Right kidney (tissue), 1 donor: ENCODE results near the gene PARD3B.

Experiments
- DNase-seq: peaks from one replicate; pipeline ENCODE4 v3.0.0-alpha.2; 2016

Gene PARD3B

GRCh38 chr2:205409411-205409810, 864.1 kb downstream of the PARD3B start:
- no peak for DNase-seq

GRCh38 chr2:205411558-205411957, 866.3 kb downstream of the PARD3B start:
- no peak for DNase-seq

- no peak for DNase-seq
Observed at GRCh38 chr2:205424326-205424725, 879.1 kb downstream of the PARD3B start.

GRCh38 chr2:205425102-205425501, 879.8 kb downstream of the PARD3B start:
- no peak for DNase-seq

- DNase-seq: no peak
Observed at GRCh38 chr2:205427112-205427511, 881.8 kb downstream of the PARD3B start.

- no peak for DNase-seq
Observed at GRCh38 chr2:205428811-205429210, 883.5 kb downstream of the PARD3B start.

GRCh38 chr2:205435970-205436369, 890.7 kb downstream of the PARD3B start:
- no peak for DNase-seq

GRCh38 chr2:205438241-205438640, 893.0 kb downstream of the PARD3B start:
- no peak for DNase-seq

GRCh38 chr2:205439621-205440020, 894.3 kb downstream of the PARD3B start:
- no peak for DNase-seq

- no peak for DNase-seq
Observed at GRCh38 chr2:205441524-205441923, 896.2 kb downstream of the PARD3B start.

- DNase-seq: no peak
Observed at GRCh38 chr2:205448189-205448588, 902.9 kb downstream of the PARD3B start.

- DNase-seq: no peak
Observed at GRCh38 chr2:205451901-205452512, 906.7 kb downstream of the PARD3B start.

- no peak for DNase-seq
Observed at GRCh38 chr2:205453202-205453601, 907.9 kb downstream of the PARD3B start.

- DNase-seq: no peak
Observed at GRCh38 chr2:205456682-205457081, 911.4 kb downstream of the PARD3B start.

GRCh38 chr2:205460217-205460616, 914.9 kb downstream of the PARD3B start:
- no peak for DNase-seq

GRCh38 chr2:205461169-205461568, 915.9 kb downstream of the PARD3B start:
- DNase-seq: no peak

GRCh38 chr2:205461678-205462665, 916.7 kb downstream of the PARD3B start:
- no peak for DNase-seq

- DNase-seq: no peak
Observed at GRCh38 chr2:205462681-205463345, 917.5 kb downstream of the PARD3B start.

GRCh38 chr2:205463466-205464025, 918.3 kb downstream of the PARD3B start:
- no peak for DNase-seq

GRCh38 chr2:205464681-205465080, 919.4 kb downstream of the PARD3B start:
- no peak for DNase-seq

- no peak for DNase-seq
Observed at GRCh38 chr2:205465791-205466190, 920.5 kb downstream of the PARD3B start.

- no peak for DNase-seq
Observed at GRCh38 chr2:205471776-205472175, 926.5 kb downstream of the PARD3B start.

GRCh38 chr2:205473791-205474190, 928.5 kb downstream of the PARD3B start:
- no peak for DNase-seq
